ENCODE data around the gene ABCA7.

DNA sequence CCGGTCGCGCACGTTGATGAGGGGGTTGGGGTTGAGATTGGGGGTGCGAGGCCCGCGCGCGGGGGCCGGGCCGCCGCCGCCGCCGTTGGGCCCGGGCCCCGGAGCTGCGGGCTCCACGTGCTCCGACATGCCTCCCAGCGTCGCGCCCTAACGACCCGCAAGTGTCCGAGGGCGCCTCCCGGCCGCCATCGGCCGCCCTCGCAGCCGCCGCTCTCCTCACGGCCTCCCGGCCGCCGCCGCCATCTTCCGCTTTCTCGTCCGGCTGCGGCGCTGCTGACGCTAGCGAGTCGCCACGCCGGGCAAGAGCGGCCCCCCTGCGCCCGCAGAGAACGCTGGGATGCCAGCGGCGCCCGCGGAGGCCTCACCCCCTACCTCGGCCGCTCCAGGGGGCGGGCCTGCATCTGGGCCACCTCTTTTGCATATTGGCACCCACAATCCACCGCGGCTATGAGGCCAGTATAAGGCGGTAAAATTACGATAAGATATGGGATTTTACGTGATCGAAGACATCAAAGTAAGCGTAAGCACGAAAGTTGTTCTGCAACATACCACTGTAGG, 19.0 kb upstream of the ABCA7 start, which contains the start of gene TMEM259:
- TF ChIP-seq, protein P1, sequence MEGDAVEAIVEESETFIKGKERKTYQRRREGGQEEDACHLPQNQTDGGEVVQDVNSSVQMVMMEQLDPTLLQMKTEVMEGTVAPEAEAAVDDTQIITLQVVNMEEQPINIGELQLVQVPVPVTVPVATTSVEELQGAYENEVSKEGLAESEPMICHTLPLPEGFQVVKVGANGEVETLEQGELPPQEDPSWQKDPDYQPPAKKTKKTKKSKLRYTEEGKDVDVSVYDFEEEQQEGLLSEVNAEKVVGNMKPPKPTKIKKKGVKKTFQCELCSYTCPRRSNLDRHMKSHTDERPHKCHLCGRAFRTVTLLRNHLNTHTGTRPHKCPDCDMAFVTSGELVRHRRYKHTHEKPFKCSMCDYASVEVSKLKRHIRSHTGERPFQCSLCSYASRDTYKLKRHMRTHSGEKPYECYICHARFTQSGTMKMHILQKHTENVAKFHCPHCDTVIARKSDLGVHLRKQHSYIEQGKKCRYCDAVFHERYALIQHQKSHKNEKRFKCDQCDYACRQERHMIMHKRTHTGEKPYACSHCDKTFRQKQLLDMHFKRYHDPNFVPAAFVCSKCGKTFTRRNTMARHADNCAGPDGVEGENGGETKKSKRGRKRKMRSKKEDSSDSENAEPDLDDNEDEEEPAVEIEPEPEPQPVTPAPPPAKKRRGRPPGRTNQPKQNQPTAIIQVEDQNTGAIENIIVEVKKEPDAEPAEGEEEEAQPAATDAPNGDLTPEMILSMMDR (IDR thresholded peaks at IDR 0.05; ENCODE audit: low read depth, low read length, poor library complexity, severe bottlenecking) = no peak
- TF ChIP-seq EZH2phosphoT487 (IDR thresholded peaks at IDR 0.05; ENCODE audit: borderline replicate concordance, low read length) = no peak

All from DOHH2 (cell line).